ACC112 (cell line): Measurements from ENCODE around the gene MYRIP.

Source experiments
- H2AFZ ChIP-seq: fragments of 200-600 bp; sonication (generic); one replicate; pipeline ENCODE4 v1.6.0; 2017; ENCODE audit warnings: antibody characterized with exemption, low read length; ENCODE audit not compliant: unreplicated experiment
- H3K27ac ChIP-seq: fragments of 200-600 bp; sonication (generic); 2 replicates; pipeline ENCODE4 v1.5.1; 2014; ENCODE audit warnings: low read depth, mild to moderate bottlenecking, antibody characterized with exemption, low read length, moderate library complexity
- H3K27me3 ChIP-seq: fragments of 200-600 bp; sonication (generic); 2 replicates; pipeline ENCODE4 v1.6.1; 2014; ENCODE audit warnings: mild to moderate bottlenecking, antibody characterized with exemption, low read length, moderate library complexity, mixed read lengths; ENCODE audit not compliant: insufficient read depth
- H3K36me3 ChIP-seq: fragments of 200-600 bp; sonication (generic); 2 replicates; pipeline ENCODE4 v1.6.1; 2016; ENCODE audit warnings: mild to moderate bottlenecking, antibody characterized with exemption, low read length, moderate library complexity, mixed read lengths; ENCODE audit not compliant: insufficient read depth
- H3K4me1 ChIP-seq: fragments of 200-600 bp; sonication (generic); one replicate; pipeline ENCODE4 v1.6.1; 2016; ENCODE audit warnings: low read length, mixed read lengths; ENCODE audit not compliant: insufficient read depth, unreplicated experiment, control insufficient read depth
- H3K4me3 ChIP-seq: fragments of 200-600 bp; sonication (generic); 2 replicates; pipeline ENCODE4 v1.5.1; 2014; ENCODE audit warnings: mild to moderate bottlenecking, low read depth, low read length
- H3K79me2 ChIP-seq: fragments of 200-600 bp; sonication (generic); one replicate; pipeline ENCODE4 v1.6.0; 2016; ENCODE audit warnings: low read length; ENCODE audit not compliant: control insufficient read depth, unreplicated experiment, insufficient read depth

MYRIP gene

GRCh38 chr3:40294434-40294833 lies 485.0 kb downstream of the MYRIP start:
- Histone ChIP-seq H3K36me3 (no peaks in the 10 kb centered on the region), H3K27ac (no peak overlapping the region), H3K4me3 (no peak overlapping the region), H3K79me2 (no peaks in the 10 kb centered on the region), H2AFZ (no peak overlapping the region), H3K4me1 (peaks cover 10% of the 10 kb centered on the region), H3K27me3 (no peaks in the 10 kb centered on the region)

GRCh38 chr3:40298075-40298474 lies 488.7 kb downstream of the MYRIP start:
- no peak overlapping the region for H2AFZ ChIP-seq
- H3K27ac ChIP-seq, result no peak overlapping the region
- no peaks in the 10 kb centered on the region for H3K79me2 ChIP-seq
- H3K4me3 ChIP-seq, result no peak overlapping the region
- no peaks in the 10 kb centered on the region for H3K36me3 ChIP-seq
- no peaks in the 10 kb centered on the region for H3K27me3 ChIP-seq
- peaks cover 30% of the 10 kb centered on the region for H3K4me1 ChIP-seq

- Histone ChIP-seq H2AFZ (peak overlapping the region; percentile 65), H3K4me1 (peaks cover 30% of the 10 kb centered on the region), H3K27ac (peak overlapping the region; percentile 87), H3K79me2 (no peaks in the 10 kb centered on the region), H3K27me3 (no peaks in the 10 kb centered on the region), H3K4me3 (no peak overlapping the region; the same call in 1 of the 2 replicates), H3K36me3 (no peaks in the 10 kb centered on the region)
Measured at GRCh38 chr3:40299130-40299720, 489.8 kb downstream of the MYRIP start.

GRCh38 chr3:40299721-40300335 lies 490.4 kb downstream of the MYRIP start:
- H3K27ac ChIP-seq, result peak overlapping the region; percentile 87
- H2AFZ ChIP-seq, result peak overlapping the region; percentile 65

GRCh38 chr3:40302784-40303183 lies 493.4 kb downstream of the MYRIP start:
- Histone ChIP-seq H3K4me1 (peaks cover 30% of the 10 kb centered on the region), H3K79me2 (no peaks in the 10 kb centered on the region), H3K27me3 (no peaks in the 10 kb centered on the region), H2AFZ (no peak overlapping the region), H3K4me3 (no peak overlapping the region), H3K36me3 (no peaks in the 10 kb centered on the region), H3K27ac (no peak overlapping the region)

More at GRCh38 chr3:40299721-40300335, 490.4 kb downstream of the MYRIP start:
- no peaks in the 10 kb centered on the region for H3K27me3 ChIP-seq
- H3K4me3 ChIP-seq, result peak overlapping the region; percentile 10; the same call in 1 of the 2 replicates
- peaks cover 30% of the 10 kb centered on the region for H3K4me1 ChIP-seq
- H3K79me2 ChIP-seq, result no peaks in the 10 kb centered on the region
- no peaks in the 10 kb centered on the region for H3K36me3 ChIP-seq

- H3K79me2 ChIP-seq, result no peaks in the 10 kb centered on the region
- no peaks in the 10 kb centered on the region for H3K36me3 ChIP-seq
- H3K4me3 ChIP-seq, result no peak overlapping the region
- H2AFZ ChIP-seq, result no peak overlapping the region
- H3K4me1 ChIP-seq, result peaks cover 26% of the 10 kb centered on the region
- no peak overlapping the region for H3K27ac ChIP-seq
- H3K27me3 ChIP-seq, result no peaks in the 10 kb centered on the region
Measured at GRCh38 chr3:40304352-40304751, 494.9 kb downstream of the MYRIP start.

GRCh38 chr3:40306336-40306735 lies 496.9 kb downstream of the MYRIP start:
- no peaks in the 10 kb centered on the region for H3K27me3 ChIP-seq
- peaks cover 16% of the 10 kb centered on the region for H3K4me1 ChIP-seq
- H3K36me3 ChIP-seq, result peaks cover 6% of the 10 kb centered on the region; the same call in 1 of the 2 replicates
- H2AFZ ChIP-seq, result no peak overlapping the region
- H3K4me3 ChIP-seq, result no peak overlapping the region
- H3K79me2 ChIP-seq, result peaks cover 17% of the 10 kb centered on the region
- no peak overlapping the region for H3K27ac ChIP-seq

GRCh38 chr3:40307176-40307575 lies 497.8 kb downstream of the MYRIP start:
- no peak overlapping the region for H2AFZ ChIP-seq
- no peaks in the 10 kb centered on the region for H3K27me3 ChIP-seq
- peaks cover 24% of the 10 kb centered on the region for H3K4me1 ChIP-seq
- no peak overlapping the region for H3K4me3 ChIP-seq
- H3K36me3 ChIP-seq, result peaks cover 13% of the 10 kb centered on the region; the same call in 1 of the 2 replicates
- H3K79me2 ChIP-seq, result peaks cover 24% of the 10 kb centered on the region
- no peak overlapping the region for H3K27ac ChIP-seq

GRCh38 chr3:40308725-40309417 lies 499.5 kb downstream of the MYRIP start:
- peak overlapping the region; percentile 92 for H2AFZ ChIP-seq
- H3K27me3 ChIP-seq, result no peaks in the 10 kb centered on the region
- H3K79me2 ChIP-seq, result peaks cover 24% of the 10 kb centered on the region
- peaks cover 20% of the 10 kb centered on the region for H3K4me1 ChIP-seq
- no peak overlapping the region for H3K27ac ChIP-seq
- H3K4me3 ChIP-seq, result peak overlapping the region; percentile 86
- peaks cover 16% of the 10 kb centered on the region; the same call in 1 of the 2 replicates for H3K36me3 ChIP-seq

GRCh38 chr3:40309418-40309924 lies 500.1 kb downstream of the MYRIP start, which contains the start of gene EIF1B:
TSS of gene EIF1B (plus strand) at chr3:40309707. CDS start at chr3:40309942, 235 bp downstream.
- H3K36me3 ChIP-seq, result peaks cover 16% of the 10 kb centered on the region; the same call in 1 of the 2 replicates
- H3K4me3 ChIP-seq, result peak within 1 kb of the TSS; percentile 86
- peaks cover 24% of the 10 kb centered on the region for H3K79me2 ChIP-seq
- H2AFZ ChIP-seq, result peak within 1 kb of the TSS; percentile 92
- no peaks in the 10 kb centered on the region for H3K27me3 ChIP-seq
- peak within 1 kb of the TSS; percentile 71 for H3K27ac ChIP-seq
- peaks cover 20% of the 10 kb centered on the region for H3K4me1 ChIP-seq
